Activated CD4-positive, alpha-beta memory T cell treated with anti-CD3 and anti-CD28 coated beads for 36 hours (primary cell): Measurements from ENCODE around the gene LRRN3. TPM values are rescaled to one million over a fixed set of nuclear protein-coding genes. Genes with fewer than 3 reads are reported as not detected.

Source experiments
- CTCF ChIA-PET: fragments of 350-600 bp; sonication (Branson Sonifier 250); formaldehyde crosslinking; loops from one replicate; lab custom pipeline; 2021; ENCODE audit warnings: antibody characterized with exemption, inconsistent platforms; lab: Charles Lee
- POLR2A ChIA-PET: fragments of 350-600 bp; sonication (Branson Sonifier 250); formaldehyde crosslinking; loops from one replicate; lab custom pipeline; 2021; ENCODE audit warnings: antibody characterized with exemption; lab: Charles Lee
- DNase-seq: peaks from one replicate; pipeline ENCODE4 v3.0.0-alpha.2; 2020
- H3K27ac Mint-ChIP-seq: one replicate; pipeline ENCODE4 v1.8.0; 2021; ENCODE audit warnings: mixed read lengths
- H3K27me3 Mint-ChIP-seq: one replicate; pipeline ENCODE4 v1.8.0; 2021; ENCODE audit warnings: mixed read lengths
- H3K36me3 Mint-ChIP-seq: one replicate; pipeline ENCODE4 v1.8.0; 2021; ENCODE audit warnings: mixed read lengths
- H3K4me1 Mint-ChIP-seq: one replicate; pipeline ENCODE4 v1.8.0; 2021; ENCODE audit warnings: low read depth, mixed read lengths
- H3K4me3 Mint-ChIP-seq: one replicate; pipeline ENCODE4 v1.8.0; 2021; ENCODE audit warnings: mild to moderate bottlenecking, mixed read lengths
- H3K9me3 Mint-ChIP-seq: one replicate; pipeline ENCODE4 v1.8.0; 2021; ENCODE audit warnings: mixed read lengths
- intact Hi-C: fragments of 100-400 bp; cut with micrococcal nuclease; formaldehyde crosslinking; loops from one replicate; pipeline ENCODE4 v1.15.1; 2023
- total RNA-seq, 2 experiments: library from RNA; stranded (reverse); gene quantifications; one replicate each; pipeline ENCODE4 v1.2.3, GENCODE V29; 2021

Gene LRRN3
- total RNA-seq, 2 experiments from 2014 or later = 4.0 to 4.4 TPM

DNA sequence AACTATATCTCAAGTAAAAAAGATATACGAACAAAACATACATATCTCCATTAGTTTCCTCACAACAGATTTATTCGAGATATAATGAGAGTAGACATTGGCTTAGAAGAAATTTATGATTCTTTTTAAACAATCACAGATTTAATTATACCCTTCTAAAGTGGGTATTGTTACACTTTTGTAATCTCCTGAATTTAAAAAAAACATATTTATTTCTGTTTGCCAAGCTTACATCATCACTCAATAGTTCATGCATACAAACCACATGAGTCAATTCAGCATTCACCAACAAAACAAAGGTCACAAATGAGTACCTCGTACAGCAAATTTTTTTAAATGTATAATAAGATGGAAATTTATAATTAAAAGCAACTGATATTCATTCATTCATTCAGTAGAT lies 17.6 kb downstream of the LRRN3 start:
- H3K27me3 Mint-ChIP-seq = no peaks in the 10 kb centered on the region
- POLR2A ChIA-PET = interaction anchor here (1.0 kb wide), 1 partner anchor 16 kb away, joined by 3 read pairs; no protein-coding TSS in a partner anchor
- H3K36me3 Mint-ChIP-seq = no peaks in the 10 kb centered on the region
- CTCF ChIA-PET = no interaction called here
- H3K4me3 Mint-ChIP-seq = no peak overlapping the region
- no peak for DNase-seq
- H3K4me1 Mint-ChIP-seq = peaks cover 15% of the 10 kb centered on the region
- intact Hi-C loops = no loop called here
- H3K27ac Mint-ChIP-seq = no peak overlapping the region
- H3K9me3 Mint-ChIP-seq = no peaks in the 10 kb centered on the region

DNA sequence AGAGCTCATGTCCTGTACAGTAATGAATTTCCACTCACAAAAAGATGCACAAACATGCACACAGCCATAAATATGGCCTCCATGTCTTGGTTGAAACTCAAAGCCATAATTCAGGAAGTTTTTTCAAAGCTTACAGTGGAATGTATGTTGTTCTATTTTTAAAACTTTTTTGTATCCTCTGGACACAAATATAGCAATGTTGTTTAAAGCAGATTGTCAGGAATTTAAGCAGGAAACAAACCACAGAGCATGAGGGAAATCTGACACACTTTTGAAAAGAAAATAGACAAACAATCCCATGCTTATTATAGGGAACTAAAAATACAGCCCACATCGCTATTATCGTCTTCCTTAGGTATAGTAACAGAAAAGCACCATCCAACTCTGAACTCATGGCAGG lies 21.5 kb downstream of the LRRN3 start:
- CTCF ChIA-PET = interaction anchor here (1.0 kb wide), 1 partner anchor 13 kb away, joined by 3 read pairs; no protein-coding TSS in a partner anchor
- H3K4me1 Mint-ChIP-seq = peaks cover 16% of the 10 kb centered on the region
- no peak overlapping the region for H3K4me3 Mint-ChIP-seq
- DNase-seq = no peak
- intact Hi-C loops = loop anchor here (2.0 kb wide), 1 partner anchor 26 kb away; no protein-coding TSS in a partner anchor
- no peak overlapping the region for H3K27ac Mint-ChIP-seq
- no peaks in the 10 kb centered on the region for H3K36me3 Mint-ChIP-seq
- POLR2A ChIA-PET = no interaction called here
- no peaks in the 10 kb centered on the region for H3K27me3 Mint-ChIP-seq
- H3K9me3 Mint-ChIP-seq = no peaks in the 10 kb centered on the region

DNA sequence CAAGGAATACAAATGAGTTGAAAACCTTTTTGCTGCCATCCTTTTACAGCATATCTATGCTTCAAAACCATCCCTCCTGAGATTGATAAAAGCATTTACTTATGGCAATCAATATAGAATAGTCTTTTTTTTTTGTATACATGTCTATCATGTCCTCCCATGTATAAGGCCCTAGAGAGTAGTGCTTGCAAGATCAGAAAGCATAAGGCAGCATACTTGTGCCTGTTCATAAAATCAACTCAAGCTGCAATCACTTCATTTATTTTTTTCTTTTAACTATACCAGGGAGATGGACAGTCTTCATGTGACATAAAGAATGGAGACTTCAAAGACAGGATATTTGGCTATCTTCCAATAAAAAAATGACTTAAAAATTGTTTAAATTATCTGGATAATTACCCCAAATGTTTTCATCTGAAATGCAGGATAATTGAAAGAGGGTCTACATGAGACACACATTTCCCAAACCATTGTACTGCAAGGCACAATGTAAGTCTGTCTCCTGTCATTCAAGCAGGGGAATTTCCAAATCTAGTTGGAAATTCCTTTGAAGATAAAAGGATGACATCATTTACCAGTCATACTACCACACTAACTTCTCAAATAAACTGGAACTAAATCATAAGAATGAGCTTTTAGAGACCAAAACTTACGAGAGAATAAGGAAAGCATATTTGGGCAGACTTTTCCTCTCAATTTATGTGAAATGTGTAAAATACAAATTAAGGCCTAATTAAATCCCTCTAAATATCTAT lies 22.5 kb downstream of the LRRN3 start:
- DNase-seq = no peak
- Mint-ChIP-seq H3K4me1 (peaks cover 16% of the 10 kb centered on the region), H3K27me3 (no peaks in the 10 kb centered on the region), H3K36me3 (no peaks in the 10 kb centered on the region), H3K9me3 (no peaks in the 10 kb centered on the region), H3K27ac (peak overlapping the region; percentile 56), H3K4me3 (no peak overlapping the region)
- CTCF ChIA-PET = interaction anchor here (1.0 kb wide), 1 partner anchor 14 kb away, joined by 4 read pairs; no protein-coding TSS in a partner anchor
- POLR2A ChIA-PET = interaction anchor here (1.0 kb wide), 1 partner anchor 25 kb away, joined by 3 read pairs; no protein-coding TSS in a partner anchor
- intact Hi-C loops = loop anchor here (2.0 kb wide), 1 partner anchor 25 kb away; no protein-coding TSS in a partner anchor

DNA sequence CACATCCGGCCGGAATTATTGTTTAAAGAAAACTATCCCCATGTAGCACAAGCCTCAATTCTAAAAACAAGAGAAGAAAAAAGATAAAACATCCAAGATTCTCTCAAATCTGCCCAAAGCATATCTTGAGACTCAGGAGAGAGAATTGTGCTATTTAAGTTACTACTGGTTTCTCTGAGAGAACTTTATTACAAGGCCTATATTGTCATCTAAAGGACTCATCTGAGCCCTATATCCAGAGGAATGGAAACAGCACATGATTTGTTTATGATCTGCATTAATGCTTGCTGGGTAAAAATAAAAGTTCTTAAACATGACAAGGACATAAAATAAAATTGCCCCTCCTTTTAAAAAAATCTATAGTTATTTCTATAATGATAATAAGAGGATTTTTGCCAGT lies 25.0 kb downstream of the LRRN3 start:
- peaks cover 16% of the 10 kb centered on the region for H3K4me1 Mint-ChIP-seq
- intact Hi-C loops = no loop called here
- no peak overlapping the region for H3K4me3 Mint-ChIP-seq
- no peaks in the 10 kb centered on the region for H3K9me3 Mint-ChIP-seq
- POLR2A ChIA-PET = no interaction called here
- H3K36me3 Mint-ChIP-seq = peaks cover 4% of the 10 kb centered on the region
- CTCF ChIA-PET = no interaction called here
- DNase-seq = no peak
- no peaks in the 10 kb centered on the region for H3K27me3 Mint-ChIP-seq
- no peak overlapping the region for H3K27ac Mint-ChIP-seq

DNA sequence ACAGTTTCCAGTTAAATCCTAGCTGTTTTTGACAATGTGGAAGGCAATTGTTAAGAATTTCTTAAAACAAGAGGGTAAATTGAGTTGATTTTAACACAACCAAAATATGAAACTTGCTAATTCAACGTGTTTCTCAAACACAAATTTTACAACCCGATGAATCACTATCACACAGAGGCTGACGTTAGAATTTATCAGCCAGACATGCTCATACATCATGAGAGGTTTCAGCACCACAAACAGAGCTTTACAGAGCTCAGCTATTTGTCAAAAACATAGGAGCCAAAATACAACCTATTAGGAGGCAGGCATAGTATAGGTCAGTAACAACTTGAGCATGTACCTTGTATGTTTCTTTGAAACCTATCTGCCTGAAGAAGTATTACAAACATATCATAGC lies 36.1 kb downstream of the LRRN3 start:
- intact Hi-C loops = no loop called here
- no peaks in the 10 kb centered on the region for H3K9me3 Mint-ChIP-seq
- no peak for DNase-seq
- ChIA-PET POLR2A (no interaction called here), CTCF (interaction anchor here (0.9 kb wide), 1 partner anchor 11 kb away, joined by 4 read pairs; no protein-coding TSS in a partner anchor)
- H3K36me3 Mint-ChIP-seq = peaks cover 11% of the 10 kb centered on the region
- H3K27ac Mint-ChIP-seq = no peak overlapping the region
- H3K4me3 Mint-ChIP-seq = no peak overlapping the region
- no peaks in the 10 kb centered on the region for H3K27me3 Mint-ChIP-seq
- no peaks in the 10 kb centered on the region for H3K4me1 Mint-ChIP-seq

DNA sequence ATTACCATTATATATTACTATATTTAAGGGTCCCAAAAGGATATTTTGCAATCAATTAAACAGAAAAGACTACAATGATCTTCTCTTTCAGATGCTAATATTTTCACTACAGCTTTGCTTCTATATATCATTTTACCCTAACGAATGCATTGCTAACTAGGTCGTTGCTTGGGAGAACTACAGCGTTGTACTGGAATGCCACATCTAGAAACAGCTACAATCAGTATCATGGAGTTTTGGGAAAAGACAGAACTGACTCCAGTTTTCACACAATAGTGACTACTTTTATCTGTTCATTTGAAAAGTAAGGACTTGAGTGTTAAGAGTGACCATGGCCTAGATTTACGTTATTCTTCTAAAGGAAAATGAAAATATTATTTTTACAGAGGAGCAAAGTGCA lies 38.5 kb downstream of the LRRN3 start:
- ChIA-PET CTCF (no interaction called here), POLR2A (no interaction called here)
- H3K36me3 Mint-ChIP-seq = peaks cover 3% of the 10 kb centered on the region

DNA sequence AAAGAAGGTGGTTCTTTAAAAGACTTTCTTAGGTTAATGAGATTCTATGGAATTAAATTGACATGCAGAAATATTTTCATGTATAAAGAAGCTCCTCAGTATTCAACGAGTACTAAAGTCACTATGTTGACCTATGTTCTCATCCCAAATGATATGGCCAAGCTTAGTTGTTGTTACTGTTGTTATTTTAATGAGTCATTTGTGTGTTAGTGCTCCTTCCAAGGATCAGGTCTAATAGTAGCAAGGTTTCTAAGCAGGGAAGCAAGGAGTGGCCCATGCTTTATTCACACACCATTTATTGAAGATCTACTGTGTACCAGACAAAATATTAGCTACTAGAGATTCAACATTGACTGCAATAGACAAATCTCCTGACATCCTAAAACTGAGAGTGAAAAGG lies 41.9 kb downstream of the LRRN3 start:
- intact Hi-C loops = no loop called here
- H3K4me1 Mint-ChIP-seq = peaks cover 5% of the 10 kb centered on the region
- no peaks in the 10 kb centered on the region for H3K9me3 Mint-ChIP-seq
- POLR2A ChIA-PET = no interaction called here
- no peak overlapping the region for H3K4me3 Mint-ChIP-seq
- CTCF ChIA-PET = no interaction called here
- no peak for DNase-seq
- H3K36me3 Mint-ChIP-seq = no peaks in the 10 kb centered on the region
- no peak overlapping the region for H3K27ac Mint-ChIP-seq
- no peaks in the 10 kb centered on the region for H3K27me3 Mint-ChIP-seq

More for the DNA sequence above, 38.5 kb downstream of the LRRN3 start:
- H3K27me3 Mint-ChIP-seq = no peaks in the 10 kb centered on the region
- no peak overlapping the region for H3K4me3 Mint-ChIP-seq
- no peak for DNase-seq
- no peak overlapping the region for H3K27ac Mint-ChIP-seq
- intact Hi-C loops = no loop called here
- no peaks in the 10 kb centered on the region for H3K9me3 Mint-ChIP-seq
- no peaks in the 10 kb centered on the region for H3K4me1 Mint-ChIP-seq

DNA sequence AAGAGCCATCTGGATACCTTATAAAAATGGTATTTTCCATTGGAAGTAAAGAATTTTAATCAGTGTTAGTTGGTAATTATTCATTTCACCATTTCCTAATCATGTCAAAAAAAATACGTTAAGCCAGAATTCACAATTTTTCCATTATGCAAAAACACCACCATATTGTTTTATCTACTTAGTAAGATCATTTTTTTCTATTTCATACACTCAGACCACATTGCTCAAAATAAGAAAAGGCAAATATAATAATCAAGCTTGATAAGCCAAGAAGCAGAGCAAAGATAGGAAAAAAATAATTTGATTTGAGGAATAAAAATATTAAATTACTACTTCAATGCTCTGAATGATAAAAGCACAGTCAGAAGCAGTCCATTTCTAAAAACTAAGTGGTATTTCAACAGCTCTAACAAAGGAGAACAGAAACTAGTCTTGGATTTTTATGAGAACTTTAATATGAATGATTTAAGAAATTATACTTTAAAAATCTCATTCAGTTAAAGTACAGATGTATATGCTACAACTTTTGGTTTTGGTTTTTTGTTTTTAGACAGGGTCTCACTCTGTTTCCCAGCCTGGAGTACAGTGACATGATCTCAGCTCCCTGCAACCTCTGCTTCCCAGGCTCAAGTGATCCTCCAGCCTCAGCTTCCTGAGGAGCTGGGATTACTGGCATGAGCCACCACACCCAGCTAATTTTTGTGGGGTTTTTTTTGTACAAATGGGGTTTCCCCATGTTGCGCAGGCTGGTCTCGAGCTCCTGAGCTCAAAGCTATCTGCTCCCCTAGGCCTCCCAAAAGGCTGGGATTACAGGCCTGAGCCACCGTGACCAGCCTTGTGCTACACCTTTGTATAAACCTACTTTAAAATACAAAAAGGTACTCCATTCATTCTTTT lies 46.6 kb downstream of the LRRN3 start:
- Mint-ChIP-seq H3K27ac (peak overlapping the region; percentile 92), H3K36me3 (no peaks in the 10 kb centered on the region), H3K27me3 (no peaks in the 10 kb centered on the region), H3K4me1 (peaks cover 29% of the 10 kb centered on the region), H3K4me3 (peak overlapping the region; percentile 43), H3K9me3 (no peaks in the 10 kb centered on the region)
- POLR2A ChIA-PET = interaction anchor here (0.9 to 1.8 kb wide), 8 partner anchors 12 to 425 kb away, joined by 3 to 8 read pairs (median 3); partner anchors contain the start of gene IMMP2L
- CTCF ChIA-PET = interaction anchor here (0.9 to 1.2 kb wide), 3 partner anchors 10 to 45 kb away, joined by 3 to 5 read pairs (median 4); no protein-coding TSS in a partner anchor
- intact Hi-C loops = loop anchor here (1.0 to 5.0 kb wide), 7 partner anchors 25 to 125 kb away; no protein-coding TSS in a partner anchor
- DNase-seq = peak; percentile 58

DNA sequence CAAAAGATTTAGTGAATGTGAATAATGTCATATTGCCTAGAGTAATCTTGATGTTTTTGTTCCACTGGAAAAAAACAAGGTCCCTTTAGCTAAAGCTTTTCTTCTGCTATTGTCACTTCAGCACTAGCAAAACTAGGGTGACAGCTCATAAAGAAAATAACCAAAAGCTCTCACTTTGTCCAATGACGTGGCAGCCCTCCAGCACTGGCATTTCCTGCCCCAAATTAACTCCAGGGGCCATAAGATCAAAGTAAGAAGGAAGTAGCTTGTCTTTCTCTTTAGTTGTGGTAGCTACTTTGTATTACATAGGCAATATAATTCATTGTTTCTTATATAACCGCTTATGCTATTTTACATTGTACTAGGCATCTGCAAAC lies 47.3 kb downstream of the LRRN3 start:
- intact Hi-C loops = loop anchor here (1.0 to 5.0 kb wide), 7 partner anchors 25 to 126 kb away; no protein-coding TSS in a partner anchor
- Mint-ChIP-seq H3K36me3 (no peaks in the 10 kb centered on the region), H3K4me3 (peak overlapping the region; percentile 43), H3K9me3 (no peaks in the 10 kb centered on the region), H3K27ac (peak overlapping the region; percentile 92), H3K4me1 (peaks cover 29% of the 10 kb centered on the region), H3K27me3 (no peaks in the 10 kb centered on the region)
- DNase-seq = peak; percentile 82
- POLR2A ChIA-PET = interaction anchor here (0.9 to 1.8 kb wide), 8 partner anchors 12 to 424 kb away, joined by 3 to 8 read pairs (median 3); partner anchors contain the start of gene IMMP2L
- CTCF ChIA-PET = interaction anchor here (0.9 to 1.2 kb wide), 3 partner anchors 11 to 45 kb away, joined by 3 to 5 read pairs (median 4); no protein-coding TSS in a partner anchor

DNA sequence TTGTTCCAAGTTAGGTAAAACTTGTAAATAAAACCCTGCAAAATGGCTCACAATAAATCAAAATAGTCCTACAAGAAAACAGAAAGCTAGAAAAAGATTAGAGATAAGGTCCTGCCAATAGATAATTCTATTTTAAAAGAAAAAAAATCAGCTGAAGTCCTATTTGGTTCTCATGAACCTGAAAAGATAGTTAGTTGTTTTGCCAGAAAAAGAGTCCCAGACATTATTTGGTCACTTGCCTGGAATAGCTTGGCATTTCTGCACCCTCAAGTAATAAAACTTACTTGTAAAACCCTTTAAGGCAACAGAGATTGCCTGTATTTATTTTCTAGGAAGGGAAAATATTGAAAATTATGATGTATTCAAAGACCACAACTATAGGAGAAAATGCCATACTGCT lies 47.7 kb downstream of the LRRN3 start:
- H3K27ac Mint-ChIP-seq = peak overlapping the region; percentile 92
- intact Hi-C loops = loop anchor here (1.0 to 5.0 kb wide), 7 partner anchors 26 to 126 kb away; no protein-coding TSS in a partner anchor
- peak overlapping the region; percentile 5 for H3K4me3 Mint-ChIP-seq
- H3K4me1 Mint-ChIP-seq = peaks cover 29% of the 10 kb centered on the region
- H3K9me3 Mint-ChIP-seq = no peaks in the 10 kb centered on the region
- POLR2A ChIA-PET = interaction anchor here (0.9 to 1.8 kb wide), 7 partner anchors 13 to 424 kb away, joined by 3 to 8 read pairs (median 3); partner anchors contain the start of gene IMMP2L
- CTCF ChIA-PET = interaction anchor here (0.9 to 1.2 kb wide), 2 partner anchors 40 to 46 kb away, joined by 3 to 5 read pairs; no protein-coding TSS in a partner anchor
- H3K27me3 Mint-ChIP-seq = no peaks in the 10 kb centered on the region
- no peak for DNase-seq
- H3K36me3 Mint-ChIP-seq = no peaks in the 10 kb centered on the region

DNA sequence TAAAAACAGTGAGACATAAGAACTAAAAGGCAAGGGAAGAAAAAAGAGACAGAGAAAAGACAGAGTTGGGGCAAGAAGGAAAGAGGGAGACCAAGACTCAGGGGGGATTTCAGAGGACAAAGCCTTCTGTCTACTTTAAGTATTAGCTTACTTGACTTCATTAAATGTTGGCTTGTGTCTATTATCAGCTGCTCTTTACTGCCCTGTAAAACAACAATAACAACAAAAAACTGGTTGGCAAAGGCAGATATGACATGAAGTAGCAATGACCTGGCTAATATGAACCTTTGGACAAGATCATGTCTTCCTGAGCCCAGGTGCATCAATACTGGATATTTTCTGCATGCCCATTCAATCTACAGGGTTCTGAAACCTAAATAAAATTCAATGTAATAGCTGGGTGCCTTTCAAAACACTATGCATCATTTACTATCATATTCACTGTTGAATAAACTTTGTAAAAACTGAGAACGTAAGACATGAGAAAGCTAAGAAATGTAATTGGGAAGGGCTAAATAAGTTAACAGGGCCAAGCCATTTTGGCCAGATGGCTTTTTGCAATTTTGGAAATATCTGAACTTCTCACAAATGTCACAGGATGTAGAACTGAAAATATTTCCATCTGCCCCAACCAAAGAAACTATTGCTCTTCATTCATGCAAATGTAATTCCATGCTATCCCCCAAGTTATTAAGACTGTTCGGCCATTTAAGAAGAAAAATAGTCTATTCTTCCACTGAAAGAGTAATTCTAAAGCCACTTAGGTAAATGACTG lies 49.4 kb downstream of the LRRN3 start:
- intact Hi-C loops = no loop called here
- H3K4me3 Mint-ChIP-seq = no peak overlapping the region
- H3K36me3 Mint-ChIP-seq = no peaks in the 10 kb centered on the region
- H3K27me3 Mint-ChIP-seq = no peaks in the 10 kb centered on the region
- POLR2A ChIA-PET = no interaction called here
- DNase-seq = no peak
- H3K4me1 Mint-ChIP-seq = peaks cover 29% of the 10 kb centered on the region
- no peak overlapping the region for H3K27ac Mint-ChIP-seq
- H3K9me3 Mint-ChIP-seq = no peaks in the 10 kb centered on the region
- CTCF ChIA-PET = interaction anchor here (0.8 kb wide), 1 partner anchor 41 kb away, joined by 3 read pairs; no protein-coding TSS in a partner anchor
